Endothelial cell of umbilical vein (primary cell): ENCODE measurements around the gene PTGFRN. TPM values are rescaled to one million over a fixed set of nuclear protein-coding genes. Genes with fewer than 3 reads are reported as not detected.
A peak's percentile ranks its signal among the peaks of the same experiment; 100 is the strongest.

ENCODE experiments used
- BruUV-seq: library from RNA; stranded (reverse); fragments of 400-500 nt; replicated peaks from 2 replicates; lab custom pipeline; 2021; lab: Mats Ljungman, UMichigan
- CTCF ChIA-PET: fragments of 300-600, 350-600 bp; sonication (Branson Sonifier 250); formaldehyde crosslinking; loops from one replicate; lab custom pipeline; 2021; ENCODE audit warnings: antibody characterized with exemption, inconsistent platforms; lab: Charles Lee
- POLR2A ChIA-PET: fragments of 300-600, 350-600 bp; sonication (Branson Sonifier 250); formaldehyde crosslinking; loops from one replicate; lab custom pipeline; 2021; ENCODE audit warnings: antibody characterized with exemption, inconsistent platforms; lab: Charles Lee
- DNase-seq: peaks from one replicate; pipeline ENCODE4 v3.0.0-alpha.2; 2011; ENCODE audit warnings: low read depth, low spot score
- FAIRE-seq: peaks from 2 replicates; lab custom pipeline; 2011; peaks lifted over from hg19 to GRCh38; lab: Jason Lieb, UNC
- H2AFZ ChIP-seq: 2 replicates; pipeline ENCODE4 v1.6.0; 2012; ENCODE audit warnings: low read depth, low read length, control low read depth, inconsistent platforms
- H3K27ac ChIP-seq: 2 replicates; pipeline ENCODE4 v1.5.1; 2011; ENCODE audit warnings: low read depth, mild to moderate bottlenecking, control low read depth, low read length, moderate library complexity; ENCODE audit not compliant: insufficient read depth
- H3K27me3 ChIP-seq, 2 experiments: 2 replicates each; pipeline versions ENCODE4 v1.6.0 to v1.6.1; 2011; ENCODE audit warnings: low read length in 2 of 2, mixed read lengths in 1 of 2; ENCODE audit not compliant: control insufficient read depth in 2 of 2, insufficient read depth in 2 of 2
- H3K36me3 ChIP-seq, 2 experiments: 2 replicates in 1 of 2; 3 replicates in 1 of 2; pipeline ENCODE4 v1.5.1; 2011; ENCODE audit warnings: low read length in 2 of 2, mild to moderate bottlenecking in 1 of 2, moderate library complexity in 1 of 2; ENCODE audit not compliant: control insufficient read depth in 2 of 2, insufficient read depth in 2 of 2; ENCODE audit errors: extremely low read depth in 1 of 2
- H3K4me1 ChIP-seq: 3 replicates; pipeline ENCODE4 v1.5.1; 2011; ENCODE audit warnings: mild to moderate bottlenecking, low read length; ENCODE audit not compliant: control insufficient read depth, insufficient read depth; ENCODE audit errors: extremely low read depth
- H3K4me2 ChIP-seq: 2 replicates; pipeline ENCODE4 v1.6.1; 2011; ENCODE audit warnings: low read length, control low read depth, mixed read lengths; ENCODE audit not compliant: insufficient read depth
- H3K4me3 ChIP-seq, 3 experiments: fragments of 200-600 bp in 1 of 3; sonication (generic), shearing (Covaris generic) in 1 of 3; replicated peaks in 1 of 3; 2 replicates each; pipeline ENCODE4 v1.5.1; 2011 to 2016; ENCODE audit warnings: control low read depth in 3 of 3, low read length in 3 of 3, mild to moderate bottlenecking in 2 of 3, inconsistent platforms in 1 of 3, low read depth in 1 of 3, moderate library complexity in 1 of 3; ENCODE audit not compliant: insufficient read depth in 1 of 3
- H3K79me2 ChIP-seq: 2 replicates; pipeline ENCODE4 v1.6.0; 2012; ENCODE audit warnings: low read length, inconsistent platforms; ENCODE audit not compliant: control insufficient read depth, insufficient read depth
- H3K9ac ChIP-seq: replicated peaks from 2 replicates; pipeline ENCODE3; 2011; ENCODE audit warnings: low read length, control low read depth; ENCODE audit not compliant: insufficient read depth; ENCODE audit errors: extremely low read depth
- H3K9me1 ChIP-seq: replicated peaks from 3 replicates; pipeline ENCODE4 v1.6.0; 2011; ENCODE audit warnings: mild to moderate bottlenecking, low read length; ENCODE audit not compliant: control insufficient read depth, insufficient read depth; ENCODE audit errors: extremely low read depth
- H3K9me3 ChIP-seq: replicated peaks from 2 replicates; pipeline ENCODE4 v1.5.1; 2012; ENCODE audit warnings: low read length, inconsistent platforms; ENCODE audit not compliant: control insufficient read depth, insufficient read depth
- H4K20me1 ChIP-seq: replicated peaks from 2 replicates; pipeline ENCODE3; 2011; ENCODE audit warnings: mild to moderate bottlenecking, low read length; ENCODE audit not compliant: control insufficient read depth, insufficient read depth; ENCODE audit errors: extremely low read depth
- EZH2 ChIP-seq: IDR thresholded peaks from 2 replicates; pipeline ENCODE4 v1.6.1; 2012; ENCODE audit warnings: borderline replicate concordance, low read depth, mild to moderate bottlenecking, moderate library complexity, low read length, inconsistent platforms; ENCODE audit not compliant: severe bottlenecking
- FOS ChIP-seq: IDR thresholded peaks from 2 replicates; pipeline ENCODE4 v1.6.1; 2011; ENCODE audit warnings: mild to moderate bottlenecking, low read length, moderate library complexity, borderline replicate concordance; ENCODE audit not compliant: insufficient read depth
- GATA2 ChIP-seq: IDR thresholded peaks from 2 replicates; pipeline ENCODE4 v1.7.0; 2011; ENCODE audit warnings: low read depth, mild to moderate bottlenecking, moderate library complexity, mixed read lengths, low read length; ENCODE audit not compliant: insufficient read length, insufficient read depth
- JUN ChIP-seq: IDR thresholded peaks from 2 replicates; pipeline ENCODE4 v1.6.1; 2011; ENCODE audit warnings: borderline replicate concordance, low read depth; ENCODE audit not compliant: insufficient read length, insufficient read depth
- MAX ChIP-seq: IDR thresholded peaks from 2 replicates; pipeline ENCODE4 v1.6.1; 2011; ENCODE audit not compliant: insufficient read depth, insufficient read length
- MYC ChIP-seq: IDR thresholded peaks from one replicate; pipeline ENCODE4 v1.6.1; 2011; ENCODE audit warnings: mild to moderate bottlenecking, low read depth, low read length
- POLR2A ChIP-seq: IDR thresholded peaks from 2 replicates; pipeline ENCODE4 v1.6.1; 2012; ENCODE audit warnings: low read depth, mild to moderate bottlenecking, control low read depth, low read length
- POLR2AphosphoS5 ChIP-seq: IDR thresholded peaks from 2 replicates; pipeline ENCODE4 v1.6.1; 2012; ENCODE audit warnings: low read depth, mild to moderate bottlenecking, control low read depth, low read length, moderate library complexity; ENCODE audit not compliant: insufficient read depth
- dilution Hi-C: fragments of 300-500 bp; cut with MboI; formaldehyde crosslinking; loops from one replicate; pipeline ENCODE4 v1.15.0; 2019; ENCODE audit warnings: low sequenced_read_pairs; ENCODE audit not compliant: extremely low pct_ligation_motif_present
- intact Hi-C: fragments of 100-400 bp; cut with micrococcal nuclease; formaldehyde crosslinking; loops from one replicate; pipeline ENCODE4 v1.10.0; 2022
- polyA plus RNA-seq, 4 experiments: library from polyadenylated mRNA; depleted of rRNA in 3 of 4; stranded (reverse) in 3 of 4; unstranded in 1 of 4; fragments of >200 nt; gene quantifications; 2 replicates each; pipeline versions ENCODE4 v1.2.1 to v1.2.3, GENCODE V29; 2011 to 2012; ENCODE audit warnings: missing spikeins in 1 of 4
- total RNA-seq: library from RNA; stranded (reverse); gene quantifications from 2 replicates; pipeline ENCODE4 v1.2.3, GENCODE V29; 2021
- TF ChIP-seq, protein P1 (sequence below), 2 donors: IDR thresholded peaks; 1 replicate in 1 of 2; 2 replicates in 1 of 2; pipeline ENCODE4 v1.5.1; 2011; ENCODE audit warnings: low read length in 2 of 2, mild to moderate bottlenecking in 2 of 2, moderate library complexity in 2 of 2, control low read depth in 1 of 2, inconsistent platforms in 1 of 2, low read depth in 1 of 2; ENCODE audit not compliant: insufficient read depth in 1 of 2; ENCODE audit errors: extremely low read depth in 1 of 2

The PTGFRN gene
- total and polyA plus RNA-seq, 2 donors (not counting 3 experiments of a cell fraction or from before 2014, with no cell fraction given), result 39.6 to 60.7 TPM

DNA sequence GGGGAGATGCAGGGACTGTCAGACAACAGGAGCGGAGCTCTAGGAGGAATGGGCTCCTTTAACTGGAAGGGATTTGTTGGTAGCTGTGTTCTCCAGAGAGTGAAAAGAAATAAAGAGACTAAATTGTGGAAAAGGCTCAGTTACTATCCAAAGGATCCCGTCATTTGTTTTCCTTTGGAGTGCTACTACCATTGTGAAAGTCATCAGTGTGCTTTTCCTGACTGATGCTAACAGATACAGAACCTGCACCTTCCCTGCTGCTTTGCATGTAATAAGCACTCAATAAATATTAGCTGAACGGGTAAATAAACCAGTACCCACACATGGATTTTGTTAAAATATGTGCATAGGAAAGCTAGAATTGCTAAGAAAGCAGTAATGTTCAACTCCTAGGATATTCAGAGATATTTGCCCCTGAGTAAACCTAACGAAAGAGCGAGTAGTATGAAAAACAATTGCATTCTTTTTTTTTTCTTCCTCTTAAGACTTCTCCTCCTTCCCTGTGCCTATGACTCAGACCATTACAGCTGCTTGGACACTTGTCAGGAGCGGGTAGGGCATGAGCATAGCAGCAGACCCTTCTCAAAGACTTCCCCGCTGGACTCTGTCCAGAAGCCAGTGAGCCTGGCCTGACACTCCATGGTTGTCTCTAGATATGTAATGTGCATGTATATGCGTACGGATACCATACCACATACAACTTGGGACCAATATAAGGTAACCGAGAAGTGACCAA, 41.7 kb downstream of the PTGFRN start:
- no peak overlapping the region for H3K4me3 ChIP-seq
- H3K9ac ChIP-seq, result no peak overlapping the region
- no peaks in the 10 kb centered on the region for H3K27me3 ChIP-seq
- H3K9me1 ChIP-seq, result no peaks in the 10 kb centered on the region
- H2AFZ ChIP-seq, result no peak overlapping the region
- peaks cover 7% of the 10 kb centered on the region for H3K4me1 ChIP-seq
- DNase-seq, result peak; percentile 77
- H3K36me3 ChIP-seq, result peaks cover 0 to 4% of the 10 kb centered on the region in 2 experiments
- ChIA-PET POLR2A (no interaction called here), CTCF (interaction anchor here (0.7 to 1.7 kb wide), 3 partner anchors 109 to 1025 kb away, joined by 3 to 4 read pairs (median 3); no protein-coding TSS in a partner anchor)
- no peak overlapping the region for H3K27ac ChIP-seq
- BruUV-seq, result no TSS peak
- H3K4me2 ChIP-seq, result no peak overlapping the region
- dilution Hi-C loops, result no loop called here
- intact Hi-C loops, result loop anchor here (2.0 kb wide), 1 partner anchor 21 kb away; no protein-coding TSS in a partner anchor
- TF ChIP-seq MAX (no peak), EZH2 (no peak), FOS (peak; percentile 54), POLR2AphosphoS5 (no peak)
- no peaks in the 10 kb centered on the region for H4K20me1 ChIP-seq
- no peak for FAIRE-seq
- no peaks in the 10 kb centered on the region for H3K9me3 ChIP-seq
- H3K79me2 ChIP-seq, result no peaks in the 10 kb centered on the region

DNA sequence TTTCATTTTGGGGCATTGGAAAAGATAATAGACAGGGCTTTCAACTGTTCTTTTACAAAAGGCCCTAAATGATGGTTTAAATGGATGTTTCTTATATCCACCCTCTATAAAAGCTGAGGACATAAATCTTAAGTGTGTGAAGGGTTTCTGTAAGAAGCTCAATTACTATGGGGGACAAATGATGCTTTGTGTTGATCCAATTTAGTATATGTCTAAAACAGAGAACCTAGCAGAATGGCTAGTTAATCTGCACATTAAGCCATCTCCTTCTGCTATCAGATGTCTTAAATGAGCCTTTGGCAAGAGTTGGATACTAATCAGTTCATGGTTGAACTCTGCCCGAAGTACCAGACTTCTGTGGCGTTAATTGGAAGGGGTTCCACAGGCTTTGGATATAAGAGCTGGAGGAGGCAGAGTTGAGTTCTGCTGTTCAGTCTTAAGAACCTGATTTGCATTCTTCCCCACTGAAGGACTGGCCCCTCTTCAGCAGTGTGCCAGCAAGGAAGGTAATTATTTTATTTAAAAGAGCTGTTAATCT, 43.1 kb downstream of the PTGFRN start:
- intact Hi-C loops (no loop called here), dilution Hi-C loops (no loop called here)
- peaks cover 7% of the 10 kb centered on the region for H3K4me1 ChIP-seq
- H3K4me2 ChIP-seq, result no peak overlapping the region
- H3K4me3 ChIP-seq, result no peak overlapping the region
- H3K27ac ChIP-seq, result no peak overlapping the region
- no peaks in the 10 kb centered on the region for H4K20me1 ChIP-seq
- H3K9me3 ChIP-seq, result no peaks in the 10 kb centered on the region
- no peak overlapping the region for H3K9ac ChIP-seq
- H3K9me1 ChIP-seq, result no peaks in the 10 kb centered on the region
- H2AFZ ChIP-seq, result no peak overlapping the region
- H3K27me3 ChIP-seq, result no peaks in the 10 kb centered on the region
- H3K79me2 ChIP-seq, result no peaks in the 10 kb centered on the region
- BruUV-seq, result no TSS peak
- peaks cover 0 to 4% of the 10 kb centered on the region in 2 experiments for H3K36me3 ChIP-seq
- DNase-seq (no peak), FAIRE-seq (no peak)
- ChIA-PET POLR2A (no interaction called here), CTCF (no interaction called here)
- TF ChIP-seq POLR2A (no peak), MAX (no peak), POLR2AphosphoS5 (no peak), EZH2 (no peak), GATA2 (no peak), JUN (no peak), FOS (no peak), MYC (no peak)
- TF ChIP-seq, protein P1, sequence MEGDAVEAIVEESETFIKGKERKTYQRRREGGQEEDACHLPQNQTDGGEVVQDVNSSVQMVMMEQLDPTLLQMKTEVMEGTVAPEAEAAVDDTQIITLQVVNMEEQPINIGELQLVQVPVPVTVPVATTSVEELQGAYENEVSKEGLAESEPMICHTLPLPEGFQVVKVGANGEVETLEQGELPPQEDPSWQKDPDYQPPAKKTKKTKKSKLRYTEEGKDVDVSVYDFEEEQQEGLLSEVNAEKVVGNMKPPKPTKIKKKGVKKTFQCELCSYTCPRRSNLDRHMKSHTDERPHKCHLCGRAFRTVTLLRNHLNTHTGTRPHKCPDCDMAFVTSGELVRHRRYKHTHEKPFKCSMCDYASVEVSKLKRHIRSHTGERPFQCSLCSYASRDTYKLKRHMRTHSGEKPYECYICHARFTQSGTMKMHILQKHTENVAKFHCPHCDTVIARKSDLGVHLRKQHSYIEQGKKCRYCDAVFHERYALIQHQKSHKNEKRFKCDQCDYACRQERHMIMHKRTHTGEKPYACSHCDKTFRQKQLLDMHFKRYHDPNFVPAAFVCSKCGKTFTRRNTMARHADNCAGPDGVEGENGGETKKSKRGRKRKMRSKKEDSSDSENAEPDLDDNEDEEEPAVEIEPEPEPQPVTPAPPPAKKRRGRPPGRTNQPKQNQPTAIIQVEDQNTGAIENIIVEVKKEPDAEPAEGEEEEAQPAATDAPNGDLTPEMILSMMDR (IDR thresholded peaks at IDR 0.05; ENCODE audit: extremely low read depth in 1 of 2, insufficient read depth in 1 of 2, low read depth in 1 of 2, low read length in 2 of 2), result no peak
